ENCODE results near the gene OBSCN. TPM values are rescaled to one million over a fixed set of nuclear protein-coding genes. Genes with fewer than 3 reads are reported as not detected.

The OBSCN gene
- total and polyA plus RNA-seq, 2 donors (not counting 1 experiment from before 2014, with no cell fraction given): 10.0 to 63.9 TPM

DNA sequence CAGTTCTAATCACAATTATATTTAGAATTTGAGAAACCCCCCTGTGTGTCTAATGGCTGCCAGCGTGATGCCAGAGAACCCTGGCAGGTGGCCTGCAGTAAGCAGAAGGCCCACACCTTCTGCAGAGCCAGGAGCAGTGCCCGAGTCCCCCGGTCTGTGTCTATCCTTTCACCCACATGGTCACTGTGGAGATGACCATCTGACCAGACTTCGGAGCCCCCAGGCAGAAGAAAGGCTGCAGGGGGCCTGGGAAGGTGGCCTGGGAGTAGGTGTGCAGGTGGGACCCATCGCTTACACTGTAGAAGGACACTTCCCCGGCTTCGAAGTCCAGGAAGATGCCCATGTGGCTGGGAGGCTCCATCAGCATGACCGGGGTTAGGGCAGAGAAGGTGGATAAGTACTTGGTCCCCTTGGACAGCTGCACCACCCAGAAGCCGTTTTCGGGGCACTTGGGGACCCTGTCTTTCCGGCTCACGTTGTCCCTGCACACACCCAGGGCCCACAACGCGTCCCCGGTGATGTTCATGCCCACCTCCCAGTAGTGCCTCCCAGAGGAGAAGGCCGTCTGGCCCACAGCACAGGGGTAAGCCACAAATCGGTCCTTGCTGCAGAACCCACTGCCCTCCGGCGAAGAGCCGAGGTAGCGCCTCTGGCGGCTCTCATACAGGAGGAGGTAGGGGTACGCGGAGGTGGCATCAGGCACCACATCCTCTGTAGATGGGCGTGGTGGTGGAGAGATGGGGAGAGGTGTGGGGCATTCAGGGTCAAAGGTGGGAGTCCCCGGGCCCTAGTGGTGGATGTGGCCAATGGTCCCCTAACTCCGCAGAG, 200.4 kb downstream of the OBSCN start:
- no peak overlapping the region for H3K4me3 ChIP-seq (ENCODE audit: control extremely low read depth in 1 of 5, extremely low read depth in 1 of 5, insufficient read depth in 1 of 5, low read depth in 2 of 5, low read length in 4 of 5)
- ChIA-PET POLR2A (no interaction called here), CTCF (no interaction called here)
- Mint-ChIP-seq H3K27me3 (no peaks in the 10 kb centered on the region), H3K27ac (peak overlapping the region; percentile 61), H3K9me3 (ENCODE audit: insufficient read depth) (no peaks in the 10 kb centered on the region), H3K4me3 (peak overlapping the region; percentile 52), H3K4me1 (peaks cover 35% of the 10 kb centered on the region)
- no peak overlapping the region for H3K9ac ChIP-seq (ENCODE audit: low read length)
- no peaks in the 10 kb centered on the region for H3K36me3 ChIP-seq (replicated peaks in 1 of 2; ENCODE audit: control extremely low read depth in 1 of 2, control insufficient read depth in 1 of 2, extremely low read depth in 1 of 2, insufficient read depth in 2 of 2, low read length in 1 of 2)
- no peaks in the 10 kb centered on the region for H3K9me3 ChIP-seq (ENCODE audit: control extremely low read depth in 1 of 3, control insufficient read depth in 2 of 3, insufficient read depth in 1 of 3, low read length in 2 of 3)
- H2AFZ ChIP-seq (ENCODE audit: insufficient read depth, low read depth, low read length, poor library complexity, severe bottlenecking): no peak overlapping the region
- TF ChIP-seq EZH2 (IDR thresholded peaks at IDR 0.05; ENCODE audit: borderline replicate concordance, insufficient read depth, low read depth, low read length, poor library complexity, severe bottlenecking): no peak
- H3K27ac ChIP-seq (ENCODE audit: low read length in 2 of 2): no peak overlapping the region
- intact Hi-C loops (cut with micrococcal nuclease): loop anchor here (5.0 kb wide), 3 partner anchors 94 to 1219 kb away; partner anchors contain the start of genes TAF5L and URB2
- peaks cover 27 to 34% of the 10 kb centered on the region in 2 donors for H3K4me1 ChIP-seq (ENCODE audit: control insufficient read depth in 2 of 2, insufficient read depth in 2 of 2, low read length in 2 of 2)
- peaks cover 38% of the 10 kb centered on the region for H3K79me2 ChIP-seq (ENCODE audit: control insufficient read depth, insufficient read depth, low read length)
- 94% methylated on average over 26 of the region's 27 CpGs for WGBS (ENCODE audit: insufficient coverage)
- ATAC-seq (ENCODE audit: low read depth) (no peak), DNase-seq (no peak)
- H3K27me3 ChIP-seq (replicated peaks in 1 of 4; ENCODE audit: control extremely low read depth in 1 of 4, control insufficient read depth in 3 of 4, insufficient read depth in 4 of 4, low read length in 3 of 4): no peaks in the 10 kb centered on the region
- peaks cover 44% of the 10 kb centered on the region for H4K20me1 ChIP-seq (ENCODE audit: control insufficient read depth, insufficient read depth, low read length, poor library complexity, severe bottlenecking)
- no peak overlapping the region for H3K4me2 ChIP-seq (replicated peaks; ENCODE audit: low read depth, low read length, poor library complexity, severe bottlenecking)

DNA sequence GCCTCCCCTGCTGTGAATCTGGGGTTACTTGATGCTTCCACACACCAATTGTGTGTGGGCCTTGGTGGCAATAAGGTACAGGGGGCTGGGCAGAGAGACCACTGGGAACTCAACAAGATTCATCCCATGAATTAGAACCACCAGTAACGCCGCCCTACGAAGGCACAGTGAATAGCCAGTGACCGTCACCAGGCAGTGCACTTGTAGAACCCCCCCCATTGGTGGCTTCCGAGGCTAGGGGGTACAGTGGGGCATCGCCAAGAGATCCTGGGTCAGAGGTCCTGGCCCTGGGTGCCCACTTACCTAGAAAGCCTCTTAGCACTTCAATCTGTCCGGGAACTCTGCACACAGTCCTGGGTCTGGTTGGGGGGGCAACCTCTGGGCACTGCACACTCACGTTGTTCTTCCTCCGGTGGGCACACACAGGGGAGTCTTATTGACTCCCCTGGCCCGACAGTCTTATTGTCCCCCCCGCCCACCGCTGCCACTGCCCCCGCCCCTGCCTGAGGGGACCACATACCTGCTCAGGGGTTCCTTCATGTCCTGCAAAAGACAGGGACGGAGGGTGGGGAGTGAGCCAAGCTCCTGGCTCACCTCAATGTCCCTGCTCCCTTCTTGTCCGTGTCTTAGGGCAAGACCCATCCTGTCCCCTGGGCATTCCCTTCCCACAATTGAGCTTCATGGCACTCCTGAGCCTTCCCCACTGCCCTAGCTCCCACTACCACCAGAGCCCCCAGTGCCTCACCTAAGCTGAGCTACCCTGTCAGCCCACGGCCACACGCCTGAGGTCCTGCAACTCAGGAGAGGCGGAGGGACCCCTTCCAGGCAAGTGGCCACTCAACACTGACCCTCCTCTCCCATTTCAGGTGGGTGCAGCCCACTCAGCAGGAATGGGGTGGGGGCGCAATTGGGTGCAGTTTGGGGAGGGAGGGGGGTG, 201.3 kb downstream of the OBSCN start:
- ChIA-PET POLR2A (interaction anchor here (0.5 to 0.7 kb wide), 3 partner anchors 41 to 273 kb away, joined by 3 to 7 read pairs (median 3); no protein-coding TSS in a partner anchor), CTCF (no interaction called here)
- Mint-ChIP-seq H3K27ac (peak overlapping the region; percentile 26), H3K9me3 (ENCODE audit: insufficient read depth) (no peaks in the 10 kb centered on the region), H3K27me3 (no peaks in the 10 kb centered on the region), H3K4me1 (peaks cover 26% of the 10 kb centered on the region), H3K4me3 (peak overlapping the region; percentile 52)
- no peak for ATAC-seq (ENCODE audit: low read depth)
- TF ChIP-seq CTCF (IDR thresholded peaks at IDR 0.05) (no peak), EZH2 (IDR thresholded peaks at IDR 0.05; ENCODE audit: borderline replicate concordance, insufficient read depth, low read depth, low read length, poor library complexity, severe bottlenecking) (no peak)
- peaks cover 36% of the 10 kb centered on the region for H4K20me1 ChIP-seq (ENCODE audit: control insufficient read depth, insufficient read depth, low read length, poor library complexity, severe bottlenecking)
- 97% methylated on average over 15 of the region's 19 CpGs for WGBS (ENCODE audit: insufficient coverage)
- H3K27ac ChIP-seq (ENCODE audit: low read length in 2 of 2): no peak overlapping the region
- no peaks in the 10 kb centered on the region for H3K27me3 ChIP-seq (replicated peaks in 1 of 4; ENCODE audit: control extremely low read depth in 1 of 4, control insufficient read depth in 3 of 4, insufficient read depth in 4 of 4, low read length in 3 of 4)
- peaks cover 29% of the 10 kb centered on the region for H3K79me2 ChIP-seq (ENCODE audit: control insufficient read depth, insufficient read depth, low read length)
- no peak overlapping the region for H3K4me3 ChIP-seq (ENCODE audit: control extremely low read depth in 1 of 5, extremely low read depth in 1 of 5, insufficient read depth in 1 of 5, low read depth in 2 of 5, low read length in 4 of 5)
- no peaks in the 10 kb centered on the region for H3K9me3 ChIP-seq (ENCODE audit: control extremely low read depth in 1 of 3, control insufficient read depth in 2 of 3, insufficient read depth in 1 of 3, low read length in 2 of 3)
- no peaks in the 10 kb centered on the region for H3K36me3 ChIP-seq (replicated peaks in 1 of 2; ENCODE audit: control extremely low read depth in 1 of 2, control insufficient read depth in 1 of 2, extremely low read depth in 1 of 2, insufficient read depth in 2 of 2, low read length in 1 of 2)
- no peak overlapping the region for H3K4me2 ChIP-seq (replicated peaks; ENCODE audit: low read depth, low read length, poor library complexity, severe bottlenecking)
- H2AFZ ChIP-seq (ENCODE audit: insufficient read depth, low read depth, low read length, poor library complexity, severe bottlenecking): no peak overlapping the region
- intact Hi-C loops (cut with micrococcal nuclease): loop anchor here (5.0 kb wide), 3 partner anchors 93 to 1218 kb away; partner anchors contain the start of genes TAF5L and URB2
- peaks cover 25 to 30% of the 10 kb centered on the region in 2 donors for H3K4me1 ChIP-seq (ENCODE audit: control insufficient read depth in 2 of 2, insufficient read depth in 2 of 2, low read length in 2 of 2)
- no peak overlapping the region for H3K9ac ChIP-seq (ENCODE audit: low read length)
- DNase-seq: no peak
